A549 (cell line): ENCODE results near the gene AMER2. TPM values are rescaled to one million over a fixed set of nuclear protein-coding genes. Genes with fewer than 3 reads are reported as not detected.

Experiments
- ATAC-seq, 2 experiments: fragments of 200-7000 bp in 1 of 2; fragments of >200 bp in 1 of 2; cut with Nextera tagmentation in 1 of 2; cut with Tn5 transposase in 1 of 2; 3 replicates each; pipeline versions ENCODE4 v1.8.0 to v1.9.1; 2018 to 2020; ENCODE audit warnings: mild to moderate bottlenecking in 1 of 2, moderate library complexity in 1 of 2
- CTCF ChIA-PET: fragments of 300-600 bp; sonication (Branson Sonifier 250); formaldehyde crosslinking; extraction: SDS; loops from one replicate; lab custom pipeline; 2021; ENCODE audit warnings: antibody characterized with exemption, inconsistent platforms; lab: Yijun Ruan, JAX
- POLR2A ChIA-PET: fragments of 350-600 bp; formaldehyde crosslinking; extraction: SDS; loops from one replicate; lab custom pipeline; 2021; ENCODE audit warnings: antibody characterized with exemption, inconsistent platforms; lab: Yijun Ruan, JAX
- DNase-seq, 2 experiments: peaks; one replicate each; pipeline versions ENCODE4 v3.0.0 to v3.0.0-alpha.2; 2011 to 2016; ENCODE audit warnings: low read depth in 1 of 2, low spot score in 1 of 2
- FAIRE-seq: peaks from 2 replicates; lab custom pipeline; 2011; peaks lifted over from hg19 to GRCh38; lab: Jason Lieb, UNC
- H3K27ac ChIP-seq, 2 experiments: fragments of >200 bp; sonication (Bioruptor Twin); formaldehyde crosslinking; 3 replicates each; pipeline ENCODE4 v1.5.1; 2016 to 2017
- H3K4me1 ChIP-seq: fragments of >200 bp; sonication (Bioruptor Twin); formaldehyde crosslinking; 3 replicates; pipeline ENCODE4 v1.6.1; 2016
- H3K4me2 ChIP-seq: fragments of >200 bp; sonication (Bioruptor Twin); formaldehyde crosslinking; 3 replicates; pipeline ENCODE4 v1.6.1; 2016
- H3K4me3 ChIP-seq: fragments of >200 bp; sonication (Bioruptor Twin); formaldehyde crosslinking; 3 replicates; pipeline ENCODE4 v1.5.1; 2016
- H3K9me3 ChIP-seq: fragments of >200 bp; sonication (Bioruptor Twin); formaldehyde crosslinking; 3 replicates; pipeline ENCODE4 v1.6.1; 2016
- BHLHE40 ChIP-seq: IDR thresholded peaks from 2 replicates; pipeline ENCODE4 v1.6.1; 2012; ENCODE audit warnings: low read depth, low read length, inconsistent platforms
- CHD2 ChIP-seq: fragments of 150-350 bp; IDR thresholded peaks from 2 replicates; pipeline ENCODE4 v1.6.1; 2014; ENCODE audit warnings: low read length; ENCODE audit not compliant: partially characterized antibody
- CHD4 ChIP-seq: fragments of 200-600 bp; sonication (generic); IDR thresholded peaks from 2 replicates; pipeline ENCODE4 v1.6.1; 2016; ENCODE audit warnings: antibody characterized with exemption, mild to moderate bottlenecking, borderline replicate concordance
- EHMT2 ChIP-seq: fragments of 200-600 bp; sonication (generic); IDR thresholded peaks from 2 replicates; pipeline ENCODE4 v1.6.1; 2016; ENCODE audit warnings: antibody characterized with exemption, low read depth, mild to moderate bottlenecking, moderate library complexity
- ESRRA ChIP-seq: fragments of 150-350 bp; IDR thresholded peaks from 2 replicates; pipeline ENCODE4 v1.6.1; 2014; ENCODE audit warnings: mild to moderate bottlenecking, low read length, borderline replicate concordance
- FOSB ChIP-seq: fragments of 250-450 bp; sonication (Bioruptor Pico); IDR thresholded peaks from 2 replicates; pipeline ENCODE4 v1.5.0; 2020; ENCODE audit warnings: mild to moderate bottlenecking, moderate library complexity
- MAZ ChIP-seq: fragments of 150-350 bp; IDR thresholded peaks from 2 replicates; pipeline ENCODE4 v1.6.1; 2014; ENCODE audit warnings: antibody characterized with exemption, low read depth, low read length, borderline replicate concordance
- NFE2L2 ChIP-seq: fragments of 150-350 bp; conservative IDR thresholded peaks from 2 replicates; pipeline ENCODE4 v1.6.1; 2014; ENCODE audit warnings: low read length
- POLR2AphosphoS2 ChIP-seq: conservative IDR thresholded peaks from 2 replicates; pipeline ENCODE4 v1.6.1; 2012; ENCODE audit warnings: low read length, improper control_type of control experiment, inconsistent platforms
- RAD21 ChIP-seq, 2 experiments: fragments of >200 bp in 1 of 2; sonication (Bioruptor Twin) in 1 of 2; formaldehyde crosslinking in 1 of 2; IDR thresholded peaks in 1 of 2; conservative IDR thresholded peaks in 1 of 2; 2 replicates in 1 of 2; 3 replicates in 1 of 2; pipeline ENCODE4 v1.6.1; 2012 to 2018; ENCODE audit warnings: inconsistent platforms in 1 of 2
- SREBF2 ChIP-seq: fragments of 450-650 bp; IDR thresholded peaks from 2 replicates; pipeline ENCODE4 v1.6.1; 2014; ENCODE audit warnings: mild to moderate bottlenecking, moderate library complexity
- TFCP2L1 ChIP-seq: fragments of 250-450 bp; sonication (Bioruptor Pico); IDR thresholded peaks from 2 replicates; pipeline ENCODE4 v1.5.0; 2021; ENCODE audit warnings: mild to moderate bottlenecking
- TP53 ChIP-seq: fragments of 250-450 bp; sonication (Bioruptor Pico); IDR thresholded peaks from 2 replicates; pipeline ENCODE4 v1.5.0; 2021; ENCODE audit warnings: mild to moderate bottlenecking, moderate library complexity
- ZC3H11A ChIP-seq: fragments of 450-650 bp; IDR thresholded peaks from 2 replicates; pipeline ENCODE4 v1.6.1; 2014; ENCODE audit warnings: antibody characterized with exemption, mild to moderate bottlenecking
- ZNF302 ChIP-seq: fragments of 250-450 bp; sonication (Bioruptor Pico); IDR thresholded peaks from 2 replicates; pipeline ENCODE4 v1.9.0; 2021; ENCODE audit warnings: inconsistent platforms, mild to moderate bottlenecking, moderate library complexity
- WGBS: methylation state at CpG from one replicate; pipeline ENCODE4 v1.1.6; 2017; ENCODE audit errors: missing lambda C conversion rate; 5-methylcytosine and 5-hydroxymethylcytosine counted together
- polyA plus RNA-seq, 4 experiments: library from polyadenylated mRNA; depleted of rRNA in 3 of 4; stranded (reverse); fragments of >200 nt; fragmentation: RNase III in 1 of 4; extraction: RNeasy Plus Mini Kit Qiagen cat#74134 plus additional on column Dnase treatment in 1 of 4; gene quantifications; 2 replicates in 3 of 4; 3 replicates in 1 of 4; pipeline ENCODE4 v1.2.3, GENCODE V29; 2011 to 2017
- TF ChIP-seq, protein P1 (sequence below): fragments of 250-450 bp; sonication (Bioruptor Pico); IDR thresholded peaks from 2 replicates; pipeline ENCODE4 v1.5.0; 2020; ENCODE audit warnings: low read depth, mild to moderate bottlenecking, moderate library complexity
- TF ChIP-seq, protein P2 (sequence below): fragments of >200 bp; sonication (Bioruptor Twin); formaldehyde crosslinking; IDR thresholded peaks from 2 replicates; pipeline ENCODE4 v1.6.1; 2016

The AMER2 gene
- polyA plus RNA-seq, 2 of the 4 experiments (the other 2 are of a cell fraction): not detected

DNA sequence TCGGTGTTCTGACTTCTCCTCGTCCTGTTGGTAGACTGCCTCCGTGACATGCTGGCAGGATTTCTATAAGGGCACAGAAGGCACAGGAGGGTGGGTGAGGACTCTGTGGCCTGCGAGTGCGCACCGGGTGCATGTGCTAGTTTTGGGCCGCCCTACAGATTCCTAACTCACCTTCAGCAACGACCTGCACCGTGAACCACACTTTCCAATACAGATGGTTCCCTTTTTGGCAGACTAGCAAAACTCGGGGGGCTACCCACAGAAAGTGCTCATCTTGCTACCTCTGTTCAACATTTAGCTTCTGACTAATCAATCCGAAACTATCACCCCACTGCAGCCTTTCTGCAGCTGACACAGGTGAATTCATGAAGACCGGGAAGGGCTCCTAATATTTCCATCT lies 14.1 kb upstream of the AMER2 start:
- TF ChIP-seq, protein P1, sequence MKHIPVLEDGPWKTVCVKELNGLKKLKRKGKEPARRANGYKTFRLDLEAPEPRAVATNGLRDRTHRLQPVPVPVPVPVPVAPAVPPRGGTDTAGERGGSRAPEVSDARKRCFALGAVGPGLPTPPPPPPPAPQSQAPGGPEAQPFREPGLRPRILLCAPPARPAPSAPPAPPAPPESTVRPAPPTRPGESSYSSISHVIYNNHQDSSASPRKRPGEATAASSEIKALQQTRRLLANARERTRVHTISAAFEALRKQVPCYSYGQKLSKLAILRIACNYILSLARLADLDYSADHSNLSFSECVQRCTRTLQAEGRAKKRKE (CRISPR knock-in tag): no peak
- WGBS: 34% methylated on average over 9 of the region's 12 CpGs
- DNase-seq: no peak
- Histone ChIP-seq H3K4me1 (no peaks in the 10 kb centered on the region), H3K27ac (no peak overlapping the region), H3K4me2 (no peak overlapping the region), H3K9me3 (no peaks in the 10 kb centered on the region), H3K4me3 (no peak overlapping the region)
- ChIA-PET POLR2A (no interaction called here), CTCF (no interaction called here)
- no peak for ATAC-seq
- no peak for FAIRE-seq

DNA sequence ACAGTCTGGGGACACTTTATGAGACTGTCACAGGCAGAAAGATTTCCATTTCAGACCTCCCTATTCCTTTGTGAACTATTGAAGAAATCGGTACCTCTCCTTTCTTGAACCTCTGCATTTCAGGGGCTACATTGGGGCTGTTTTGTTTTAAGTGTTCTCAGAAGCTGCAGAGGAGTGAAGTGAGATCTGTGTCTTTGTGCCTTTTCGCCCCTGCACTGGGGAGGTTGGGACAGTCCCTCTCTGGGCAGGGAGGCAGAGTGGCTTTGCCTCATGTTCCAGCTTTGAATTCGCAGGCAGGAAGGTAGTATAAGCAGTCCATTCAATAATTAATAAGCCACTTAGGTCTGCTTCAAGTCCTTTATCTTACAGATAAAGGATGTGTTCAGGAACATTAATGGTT lies 9.5 kb upstream of the AMER2 start:
- Histone ChIP-seq H3K27ac (no peak overlapping the region), H3K4me2 (no peak overlapping the region), H3K4me1 (no peaks in the 10 kb centered on the region), H3K9me3 (peaks cover 3% of the 10 kb centered on the region; the same call in 2 of the 3 replicates), H3K4me3 (no peak overlapping the region)
- WGBS: 11% methylated on average over 3 of the region's 3 CpGs
- no peak for FAIRE-seq
- POLR2A ChIA-PET: no interaction called here
- ATAC-seq: no peak
- DNase-seq: no peak
- TF ChIP-seq SREBF2 (no peak), BHLHE40 (no peak), ESRRA (no peak), ZC3H11A (no peak), CHD4 (no peak), EHMT2 (no peak), RAD21 (conservative IDR thresholded peaks at IDR 0.05 in 1 of 2, IDR thresholded peaks at IDR 0.05 in 1 of 2) (no peak), ZNF302 (CRISPR knock-in tag) (no peak), MAZ (no peak), CHD2 (no peak), TP53 (no peak), POLR2AphosphoS2 (no peak), NFE2L2 (no peak)
- TF ChIP-seq, protein P2, sequence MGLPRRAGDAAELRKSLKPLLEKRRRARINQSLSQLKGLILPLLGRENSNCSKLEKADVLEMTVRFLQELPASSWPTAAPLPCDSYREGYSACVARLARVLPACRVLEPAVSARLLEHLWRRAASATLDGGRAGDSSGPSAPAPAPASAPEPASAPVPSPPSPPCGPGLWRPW: no peak
- TF ChIP-seq, protein P1 (CRISPR knock-in tag): no peak
- CTCF ChIA-PET: no interaction called here

DNA sequence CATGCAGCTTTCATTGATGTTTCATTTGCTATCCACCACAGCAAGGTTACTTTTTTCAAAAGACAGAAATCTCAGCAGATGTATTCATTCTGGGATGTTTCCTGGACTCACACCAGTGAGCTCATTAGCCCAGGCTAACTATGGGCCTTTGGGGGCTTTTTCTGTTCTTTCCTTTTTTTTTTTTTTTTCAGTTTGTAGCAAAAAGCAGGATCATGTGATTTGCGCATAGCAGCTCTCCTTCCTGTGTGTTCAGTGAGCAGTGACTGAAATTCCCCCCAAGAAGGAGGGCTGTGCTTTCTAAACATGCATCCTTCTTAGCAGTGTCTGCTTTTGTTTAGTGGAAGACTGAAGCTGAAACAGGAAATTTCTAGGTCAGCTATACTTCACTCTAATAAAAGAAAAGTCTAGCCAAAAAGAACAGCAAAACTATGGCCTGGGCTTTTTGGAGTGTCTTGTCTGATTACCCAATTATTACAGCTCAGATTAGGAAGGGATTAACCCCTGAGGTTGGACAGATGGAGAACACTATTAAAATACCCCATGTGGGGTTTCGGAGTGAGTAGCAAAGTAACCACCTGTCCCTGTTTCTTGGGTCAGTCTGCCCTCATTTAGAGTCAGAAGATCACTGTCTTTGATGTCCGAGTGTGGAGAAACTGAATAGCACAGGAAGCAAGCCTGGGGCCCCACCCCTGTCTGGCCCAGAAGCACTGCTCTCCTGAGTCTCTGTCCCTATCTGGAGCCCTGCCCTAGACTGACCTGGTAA lies 8.9 kb upstream of the AMER2 start:
- CTCF ChIA-PET: no interaction called here
- 19% methylated on average over 2 of the region's 3 CpGs for WGBS
- TF ChIP-seq CHD4 (no peak), FOSB (CRISPR knock-in tag) (no peak), TFCP2L1 (CRISPR knock-in tag) (no peak)
- TF ChIP-seq, all 56 proteins: peak for 0
- Histone ChIP-seq H3K4me3 (no peak overlapping the region), H3K4me2 (no peak overlapping the region), H3K9me3 (peaks cover 3% of the 10 kb centered on the region; the same call in 2 of the 3 replicates), H3K27ac (no peak overlapping the region), H3K4me1 (no peaks in the 10 kb centered on the region)
- ATAC-seq (no peak), FAIRE-seq (no peak), DNase-seq (no peak)
- POLR2A ChIA-PET: no interaction called here
